Measurements from ENCODE around the gene SND1.

DNA sequence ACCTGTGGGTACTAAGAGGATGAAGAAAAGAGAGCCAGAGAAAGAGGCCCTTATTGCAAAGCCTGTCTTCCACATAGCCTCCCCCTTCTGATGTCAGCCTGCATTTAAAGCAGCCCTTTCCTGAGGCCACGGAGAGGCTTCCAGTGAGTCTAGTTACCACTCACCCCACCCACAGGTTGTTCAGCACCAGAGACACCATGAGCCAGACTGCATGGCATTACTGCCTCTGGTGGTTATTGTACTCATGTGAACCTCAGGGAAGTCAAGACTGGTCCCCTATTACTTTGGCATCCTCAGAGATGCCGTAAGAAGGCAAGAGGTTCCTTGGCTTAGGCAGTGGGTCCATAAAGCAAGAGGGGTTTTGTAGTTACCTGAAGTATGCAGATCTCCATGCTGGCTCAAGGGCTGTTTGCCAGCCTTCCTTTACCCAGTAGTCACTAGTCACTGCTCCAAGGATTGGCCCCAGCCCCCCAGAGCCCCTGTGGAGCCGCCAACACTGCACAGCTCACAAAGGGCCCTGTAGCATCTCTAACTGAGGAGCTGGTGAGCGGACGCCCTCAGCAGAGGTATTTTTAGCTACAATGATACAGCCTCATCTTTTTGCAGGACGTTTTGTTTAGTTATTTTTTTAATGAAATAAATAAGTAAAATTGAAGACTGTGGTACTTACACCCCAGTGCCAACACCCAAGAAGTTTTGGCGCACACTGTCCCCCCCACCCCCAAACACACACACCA lies 358.6 kb downstream of the SND1 start:
- TF ChIP-seq, protein P1, sequence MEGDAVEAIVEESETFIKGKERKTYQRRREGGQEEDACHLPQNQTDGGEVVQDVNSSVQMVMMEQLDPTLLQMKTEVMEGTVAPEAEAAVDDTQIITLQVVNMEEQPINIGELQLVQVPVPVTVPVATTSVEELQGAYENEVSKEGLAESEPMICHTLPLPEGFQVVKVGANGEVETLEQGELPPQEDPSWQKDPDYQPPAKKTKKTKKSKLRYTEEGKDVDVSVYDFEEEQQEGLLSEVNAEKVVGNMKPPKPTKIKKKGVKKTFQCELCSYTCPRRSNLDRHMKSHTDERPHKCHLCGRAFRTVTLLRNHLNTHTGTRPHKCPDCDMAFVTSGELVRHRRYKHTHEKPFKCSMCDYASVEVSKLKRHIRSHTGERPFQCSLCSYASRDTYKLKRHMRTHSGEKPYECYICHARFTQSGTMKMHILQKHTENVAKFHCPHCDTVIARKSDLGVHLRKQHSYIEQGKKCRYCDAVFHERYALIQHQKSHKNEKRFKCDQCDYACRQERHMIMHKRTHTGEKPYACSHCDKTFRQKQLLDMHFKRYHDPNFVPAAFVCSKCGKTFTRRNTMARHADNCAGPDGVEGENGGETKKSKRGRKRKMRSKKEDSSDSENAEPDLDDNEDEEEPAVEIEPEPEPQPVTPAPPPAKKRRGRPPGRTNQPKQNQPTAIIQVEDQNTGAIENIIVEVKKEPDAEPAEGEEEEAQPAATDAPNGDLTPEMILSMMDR (conservative IDR thresholded peaks at IDR 0.05 in 1 of 2, IDR thresholded peaks at IDR 0.05 in 1 of 2; ENCODE audit: low read depth in 1 of 2, low read length in 2 of 2): peak in 1 of 2 donors; percentile 15
- no peak for TF ChIP-seq EZH2 (IDR thresholded peaks at IDR 0.05; ENCODE audit: low read length, missing control alignments)
